MCF 10A (cell line): ENCODE measurements around the gene METTL15. TPM values are rescaled to one million over a fixed set of nuclear protein-coding genes. Genes with fewer than 3 reads are reported as not detected.

Experiments
- BruUV-seq: library from RNA; stranded (reverse); fragments of 400-500 nt; replicated peaks from 2 replicates; lab custom pipeline; 2021; lab: Mats Ljungman, UMichigan
- CTCF ChIA-PET: fragments of 300-600 bp; sonication (Branson Sonifier 250); formaldehyde crosslinking; extraction: SDS; loops from one replicate; lab custom pipeline; 2021; ENCODE audit warnings: antibody characterized with exemption, inconsistent platforms; lab: Yijun Ruan, JAX
- POLR2A ChIA-PET: fragments of 300-600, 350-650 bp; sonication (Branson Sonifier 250); formaldehyde crosslinking; extraction: SDS; loops from one replicate; lab custom pipeline; 2020; ENCODE audit warnings: antibody characterized with exemption, inconsistent platforms; lab: Yijun Ruan, JAX
- DNase-seq: peaks from one replicate; pipeline ENCODE4 v3.0.0-alpha.2; 2018; ENCODE audit not compliant: unreplicated experiment
- H3K27ac Mint-ChIP-seq: one replicate; pipeline ENCODE4 v1.8.0; 2022; ENCODE audit warnings: mild to moderate bottlenecking, low read depth, mixed read lengths; ENCODE audit not compliant: unreplicated experiment
- H3K27me3 Mint-ChIP-seq: one replicate; pipeline ENCODE4 v1.8.0; 2022; ENCODE audit warnings: mixed read lengths; ENCODE audit not compliant: insufficient read depth, unreplicated experiment
- H3K36me3 Mint-ChIP-seq: one replicate; pipeline ENCODE4 v1.8.0; 2022; ENCODE audit warnings: mild to moderate bottlenecking, moderate library complexity, mixed read lengths; ENCODE audit not compliant: insufficient read depth, unreplicated experiment
- H3K4me1 Mint-ChIP-seq: one replicate; pipeline ENCODE4 v1.8.0; 2022; ENCODE audit warnings: mixed read lengths; ENCODE audit not compliant: insufficient read depth, unreplicated experiment
- H3K4me3 Mint-ChIP-seq: one replicate; pipeline ENCODE4 v1.8.0; 2022; ENCODE audit warnings: mild to moderate bottlenecking, moderate library complexity, mixed read lengths; ENCODE audit not compliant: unreplicated experiment
- H3K9me3 Mint-ChIP-seq: one replicate; pipeline ENCODE4 v1.8.0; 2022; ENCODE audit warnings: mixed read lengths; ENCODE audit not compliant: unreplicated experiment
- intact Hi-C: fragments of 100-400 bp; cut with micrococcal nuclease; formaldehyde crosslinking; loops from 2 replicates; pipeline ENCODE4 v1.14.1; 2022
- total RNA-seq: library from RNA; stranded (reverse); gene quantifications from 2 replicates; pipeline ENCODE4 v1.2.3, GENCODE V29; 2022
- TF ChIP-seq, protein P1 (sequence below): fragments of 200-600 bp; IDR thresholded peaks from one replicate; pipeline ENCODE4 v1.8.0; 2022; ENCODE audit warnings: antibody characterized with exemption, mild to moderate bottlenecking; ENCODE audit not compliant: unreplicated experiment

The METTL15 gene
- total RNA-seq, 1 experiment from 2014 or later: 16.8 TPM

DNA sequence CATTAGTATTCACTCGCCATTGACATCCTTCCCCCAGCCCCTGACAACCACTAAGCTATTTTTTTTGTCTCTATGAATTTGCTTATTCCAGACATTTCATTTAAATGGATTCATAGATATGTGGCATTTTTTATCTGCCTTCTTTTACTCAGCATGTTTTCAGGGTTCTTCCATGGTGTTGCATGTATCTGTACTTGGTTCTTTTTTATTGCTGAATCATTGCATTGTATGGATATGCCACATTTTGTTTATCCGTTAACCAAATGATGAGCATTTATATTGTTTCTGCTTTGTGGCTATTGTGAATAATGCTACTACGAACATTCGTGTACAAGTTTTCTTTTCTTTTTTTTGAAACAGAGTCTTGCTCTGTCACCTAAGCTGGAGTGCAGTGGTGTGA, 5.9 kb downstream of the METTL15 start:
- no peaks in the 10 kb centered on the region for H3K9me3 Mint-ChIP-seq
- TF ChIP-seq, protein P1, sequence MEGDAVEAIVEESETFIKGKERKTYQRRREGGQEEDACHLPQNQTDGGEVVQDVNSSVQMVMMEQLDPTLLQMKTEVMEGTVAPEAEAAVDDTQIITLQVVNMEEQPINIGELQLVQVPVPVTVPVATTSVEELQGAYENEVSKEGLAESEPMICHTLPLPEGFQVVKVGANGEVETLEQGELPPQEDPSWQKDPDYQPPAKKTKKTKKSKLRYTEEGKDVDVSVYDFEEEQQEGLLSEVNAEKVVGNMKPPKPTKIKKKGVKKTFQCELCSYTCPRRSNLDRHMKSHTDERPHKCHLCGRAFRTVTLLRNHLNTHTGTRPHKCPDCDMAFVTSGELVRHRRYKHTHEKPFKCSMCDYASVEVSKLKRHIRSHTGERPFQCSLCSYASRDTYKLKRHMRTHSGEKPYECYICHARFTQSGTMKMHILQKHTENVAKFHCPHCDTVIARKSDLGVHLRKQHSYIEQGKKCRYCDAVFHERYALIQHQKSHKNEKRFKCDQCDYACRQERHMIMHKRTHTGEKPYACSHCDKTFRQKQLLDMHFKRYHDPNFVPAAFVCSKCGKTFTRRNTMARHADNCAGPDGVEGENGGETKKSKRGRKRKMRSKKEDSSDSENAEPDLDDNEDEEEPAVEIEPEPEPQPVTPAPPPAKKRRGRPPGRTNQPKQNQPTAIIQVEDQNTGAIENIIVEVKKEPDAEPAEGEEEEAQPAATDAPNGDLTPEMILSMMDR: no peak
- no TSS peak for BruUV-seq
- intact Hi-C loops: no loop called here
- peaks cover 27% of the 10 kb centered on the region for H3K4me1 Mint-ChIP-seq
- ChIA-PET CTCF (interaction anchor here (0.6 to 0.7 kb wide), 4 partner anchors 76 to 1227 kb away, joined by 3 read pairs; no protein-coding TSS in a partner anchor), POLR2A (interaction anchor here (0.6 to 0.7 kb wide), 2 partner anchors 139 to 397 kb away, joined by 3 read pairs; no protein-coding TSS in a partner anchor)
- peaks cover 5% of the 10 kb centered on the region for H3K36me3 Mint-ChIP-seq
- no peak overlapping the region for H3K4me3 Mint-ChIP-seq
- DNase-seq: no peak
- H3K27me3 Mint-ChIP-seq: no peaks in the 10 kb centered on the region
- H3K27ac Mint-ChIP-seq: no peak overlapping the region

GRCh38 chr11:28114731-28115130, 6.5 kb downstream of the METTL15 start:
- no peak overlapping the region for H3K4me3 Mint-ChIP-seq
- no peaks in the 10 kb centered on the region for H3K9me3 Mint-ChIP-seq
- no peak for DNase-seq
- H3K27me3 Mint-ChIP-seq: no peaks in the 10 kb centered on the region
- intact Hi-C loops: no loop called here
- H3K4me1 Mint-ChIP-seq: peaks cover 23% of the 10 kb centered on the region
- no TSS peak for BruUV-seq
- H3K27ac Mint-ChIP-seq: no peak overlapping the region
- ChIA-PET CTCF (interaction anchor here (0.6 to 0.7 kb wide), 3 partner anchors 329 to 415 kb away, joined by 3 read pairs; no protein-coding TSS in a partner anchor), POLR2A (interaction anchor here (0.7 kb wide), 2 partner anchors 397 to 651 kb away, joined by 3 read pairs; no protein-coding TSS in a partner anchor)
- H3K36me3 Mint-ChIP-seq: peaks cover 5% of the 10 kb centered on the region
- TF ChIP-seq, protein P1: no peak

- no TSS peak for BruUV-seq
Observed at GRCh38 chr11:28117712-28118111, 9.5 kb downstream of the METTL15 start.

GRCh38 chr11:28123151-28123581, 15.0 kb downstream of the METTL15 start:
- DNase-seq: peak; percentile 23
- no peaks in the 10 kb centered on the region for H3K36me3 Mint-ChIP-seq
- TF ChIP-seq, protein P1: no peak
- no peak overlapping the region for H3K4me3 Mint-ChIP-seq
- no peaks in the 10 kb centered on the region for H3K27me3 Mint-ChIP-seq
- ChIA-PET CTCF (no interaction called here), POLR2A (interaction anchor here (0.6 to 1.1 kb wide), 5 partner anchors 13 to 310 kb away, joined by 3 to 5 read pairs (median 3); partner anchors contain the start of genes KIF18A and METTL15)
- intact Hi-C loops: no loop called here
- BruUV-seq: no TSS peak
- peaks cover 14% of the 10 kb centered on the region for H3K4me1 Mint-ChIP-seq
- peak overlapping the region; percentile 44 for H3K27ac Mint-ChIP-seq
- no peaks in the 10 kb centered on the region for H3K9me3 Mint-ChIP-seq

More at GRCh38 chr11:28117712-28118111, 9.5 kb downstream of the METTL15 start:
- Mint-ChIP-seq H3K36me3 (peaks cover 5% of the 10 kb centered on the region), H3K9me3 (no peaks in the 10 kb centered on the region), H3K4me1 (peaks cover 12% of the 10 kb centered on the region), H3K27ac (peak overlapping the region; percentile 47), H3K4me3 (no peak overlapping the region), H3K27me3 (no peaks in the 10 kb centered on the region)
- intact Hi-C loops: no loop called here
- peak; percentile 1 for DNase-seq
- POLR2A ChIA-PET: interaction anchor here (0.5 to 2.3 kb wide), 3 partner anchors 10 to 844 kb away, joined by 4 to 15 read pairs (median 11); partner anchors contain the start of genes KIF18A and METTL15
- CTCF ChIA-PET: interaction anchor here (0.5 to 0.7 kb wide), 3 partner anchors 39 to 578 kb away, joined by 3 read pairs; no protein-coding TSS in a partner anchor
- TF ChIP-seq, protein P1: no peak
